Stimulated activated CD4-positive, alpha-beta T cell treated with anti-CD3 and anti-CD28 coated beads, Interleukin-12 subunit alpha, Interleukin-12 subunit beta, amount 100 ng/mL, for 24 hours (primary cell): Measurements from ENCODE around the gene CECR2.

Source experiments
- DNase-seq, 2 experiments: peaks; one replicate each; pipeline ENCODE4 v3.0.0-alpha.2; 2020; ENCODE audit warnings: low read depth in 2 of 2

Gene CECR2

DNA sequence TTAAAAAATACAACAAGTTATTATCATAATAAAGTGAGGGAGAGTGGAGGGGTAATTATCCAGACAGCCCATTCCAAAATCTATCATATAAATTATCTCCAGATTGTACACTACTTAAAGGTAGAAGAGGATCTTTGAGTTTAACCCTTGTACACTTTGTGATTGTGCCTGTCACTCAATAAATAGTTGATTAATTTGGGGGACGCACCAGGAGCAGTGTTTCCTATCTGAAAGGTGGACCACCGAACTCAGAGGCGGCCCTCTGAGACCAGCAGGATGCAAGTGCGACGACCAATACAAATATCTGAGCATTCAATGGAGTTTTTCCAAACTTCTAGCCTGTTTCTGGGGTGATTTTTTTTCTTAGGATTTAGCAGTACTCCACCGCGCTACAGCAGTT lies 1.1 kb upstream of the CECR2 start:
- DNase-seq, result no peak

DNA sequence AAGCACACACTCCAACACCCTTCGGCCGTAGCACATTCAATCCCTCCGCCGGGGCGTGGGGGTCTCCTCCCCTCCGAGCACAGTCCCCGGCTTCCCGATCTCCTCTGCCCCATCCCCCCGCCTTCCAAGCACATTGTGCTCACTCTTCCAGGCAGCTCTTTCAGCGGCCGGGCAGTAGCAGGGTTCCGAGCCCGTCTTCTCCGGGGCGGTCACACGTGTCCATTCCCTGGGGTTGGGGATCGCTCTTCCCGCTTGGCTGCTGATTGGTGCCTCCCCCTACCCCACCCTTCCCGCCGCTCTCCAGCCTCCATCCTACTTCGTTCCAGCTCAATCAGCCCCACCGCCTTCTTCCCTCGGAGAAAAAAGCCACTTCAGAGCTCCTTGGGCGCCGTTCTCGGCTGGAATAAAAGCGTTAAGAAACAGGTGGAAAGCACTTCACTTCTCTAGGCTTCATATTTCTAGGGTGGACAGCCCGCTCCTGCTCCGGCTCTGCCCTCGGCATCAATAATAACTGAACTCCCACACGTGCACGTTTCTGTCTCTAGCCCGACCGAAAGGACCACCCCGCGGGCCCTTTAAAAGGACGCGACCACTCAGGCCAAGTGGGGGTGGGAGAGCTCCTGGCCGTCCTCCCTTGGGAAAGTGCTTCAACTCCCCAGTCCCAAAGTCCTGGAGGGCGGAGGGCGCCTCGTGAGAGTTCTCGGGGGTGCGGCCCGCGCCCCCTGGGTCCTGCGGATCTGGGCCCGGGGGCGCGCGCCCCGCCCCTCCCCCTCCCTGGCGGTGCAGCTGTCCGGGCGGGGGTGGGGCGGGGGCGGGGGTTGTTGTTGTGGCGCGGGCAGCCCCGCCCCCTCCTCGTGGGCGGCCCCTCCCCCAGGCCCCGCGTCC lies 464 bp upstream of the CECR2 start:
- no peak for DNase-seq

DNA sequence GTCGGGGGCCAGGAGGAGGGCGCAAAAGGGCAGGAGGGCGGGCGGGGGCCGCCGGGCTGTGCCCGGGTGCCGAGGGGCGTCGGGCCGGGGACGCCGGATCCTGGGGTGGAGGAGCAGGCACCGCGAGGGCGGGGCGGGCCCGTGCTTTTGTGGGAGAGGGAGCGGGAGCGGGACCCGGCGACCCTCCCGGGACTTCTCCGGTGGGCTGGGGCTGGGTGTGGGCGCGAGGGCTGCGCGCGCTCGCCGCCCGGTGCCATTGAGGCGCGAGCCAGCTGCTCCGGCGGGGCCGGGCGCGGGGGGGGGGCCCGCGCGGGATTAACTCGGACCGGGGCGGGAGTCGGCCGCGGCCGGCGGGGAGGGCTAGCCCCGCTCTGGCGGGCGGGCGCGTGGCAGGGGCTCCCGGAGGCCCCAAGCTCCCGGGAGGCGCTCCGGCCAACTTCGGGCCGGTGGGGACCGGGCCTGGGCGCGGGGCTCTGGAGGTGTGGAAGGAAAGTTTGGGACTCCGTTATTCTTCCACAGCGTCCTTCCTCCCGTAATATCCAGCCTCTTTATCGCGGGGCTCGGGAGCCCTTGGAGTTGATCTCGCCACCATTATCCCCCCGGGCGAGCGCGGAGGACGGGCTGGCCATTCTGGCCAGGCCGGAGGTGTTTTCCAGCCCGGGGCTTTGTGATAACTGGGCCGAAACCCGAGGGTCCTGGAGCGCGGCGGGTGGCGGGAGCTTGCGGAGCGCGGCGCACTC lies 936 bp downstream of the CECR2 start:
- DNase-seq, result no peak

DNA sequence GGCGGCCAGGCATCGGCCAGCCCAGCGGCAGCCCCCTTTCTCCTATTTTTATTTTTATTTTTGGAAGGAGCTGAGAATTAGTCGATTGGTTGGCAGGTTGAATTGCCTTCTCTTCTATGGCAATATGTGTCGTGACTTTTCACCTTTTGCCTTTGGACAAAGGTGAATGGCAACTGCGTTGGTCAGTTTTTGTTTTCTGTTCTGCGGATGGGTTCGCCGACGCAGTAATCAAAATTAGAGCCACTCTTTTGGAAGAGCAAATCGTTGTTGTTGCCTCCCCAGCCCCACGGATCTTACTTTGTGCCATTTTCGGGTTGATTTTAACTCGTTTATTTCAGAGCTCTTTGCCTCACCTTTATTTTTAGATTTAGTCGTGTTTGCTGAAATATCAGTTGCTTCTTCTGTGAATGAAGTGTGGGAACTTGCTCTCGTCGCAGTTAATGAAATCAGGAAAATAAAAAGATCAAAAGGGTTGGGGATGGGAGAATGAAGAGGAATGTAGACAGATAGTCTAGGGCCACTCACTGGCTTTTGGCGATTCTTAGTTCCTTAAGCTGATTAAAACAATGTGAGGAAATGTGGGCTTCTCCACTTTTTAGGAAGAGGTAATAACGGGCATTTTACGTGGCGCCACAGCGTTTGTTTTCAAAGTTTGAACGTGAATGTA lies 1.6 kb downstream of the CECR2 start:
- DNase-seq, result no peak

DNA sequence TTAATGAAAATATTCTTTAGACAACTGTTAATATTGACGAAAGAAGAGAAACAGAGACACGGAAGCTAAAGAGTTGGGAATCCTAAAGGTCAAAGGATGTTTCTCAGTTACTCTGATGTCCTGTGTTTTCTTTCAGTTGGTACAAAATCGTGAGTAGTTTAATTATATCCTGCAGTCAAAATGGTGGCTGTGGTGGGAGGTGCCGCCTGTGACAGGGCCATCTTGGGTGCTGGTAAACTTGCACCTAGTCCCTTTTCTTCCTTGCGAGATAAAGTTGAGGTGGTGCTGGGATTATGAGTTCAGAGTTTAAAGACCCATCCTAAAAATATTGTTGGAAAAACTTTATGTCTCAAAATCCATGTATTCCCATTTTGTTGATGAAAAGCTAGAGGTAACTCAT lies 2.2 kb downstream of the CECR2 start:
- DNase-seq, result no peak

DNA sequence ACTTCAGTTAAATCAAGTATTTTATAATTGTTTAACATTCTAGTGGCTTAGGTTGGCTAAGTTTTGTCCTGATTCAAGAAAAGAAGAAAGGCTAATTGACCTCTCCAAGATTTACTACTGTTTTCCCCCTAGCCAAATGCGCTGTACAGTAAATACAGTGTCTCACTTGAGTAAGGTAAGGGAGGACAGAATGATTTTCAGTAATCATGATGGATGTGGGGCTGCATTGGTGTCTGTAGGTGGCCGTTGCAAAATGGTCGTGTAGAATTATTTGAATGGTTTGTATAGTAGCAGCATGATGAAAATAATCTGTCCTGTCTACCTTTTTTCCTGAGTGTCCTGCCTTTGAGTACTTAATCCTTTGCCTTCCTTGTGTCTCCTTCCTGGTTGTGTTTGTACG lies 4.6 kb downstream of the CECR2 start:
- DNase-seq, result no peak

DNA sequence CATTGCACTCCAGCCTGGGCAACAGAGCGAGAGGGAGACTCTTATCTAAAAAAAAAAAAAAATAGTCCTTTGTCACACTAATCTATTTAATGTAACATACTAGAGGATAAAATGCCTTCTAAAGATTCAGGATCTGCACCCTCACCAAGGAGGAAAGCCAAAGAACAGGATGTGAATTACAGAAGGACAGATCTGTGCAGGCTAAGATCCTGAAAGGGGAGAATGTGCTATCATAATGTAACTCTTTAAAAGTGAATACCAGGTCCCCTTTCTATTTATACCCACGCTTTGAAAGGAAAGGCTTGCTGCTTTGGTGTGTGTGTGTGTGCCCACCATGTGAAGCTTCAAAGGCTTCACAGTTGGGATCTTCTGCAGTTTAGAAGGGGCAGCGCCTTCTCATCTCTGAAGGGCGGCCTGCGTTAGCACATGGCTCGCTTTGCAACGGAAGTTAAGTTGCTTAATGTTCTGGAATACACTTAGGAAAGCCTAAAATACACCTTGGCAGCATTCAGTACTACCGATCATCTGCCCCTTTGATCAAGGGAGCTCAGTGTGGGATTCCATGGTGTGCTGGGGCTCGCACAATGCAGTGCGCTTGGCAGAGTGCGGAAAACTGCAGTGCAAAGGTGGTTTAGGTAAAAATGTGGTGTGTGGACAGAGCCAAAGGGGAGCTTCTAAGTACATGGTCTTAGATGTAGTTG lies 6.8 kb downstream of the CECR2 start:
- no peak for DNase-seq

DNA sequence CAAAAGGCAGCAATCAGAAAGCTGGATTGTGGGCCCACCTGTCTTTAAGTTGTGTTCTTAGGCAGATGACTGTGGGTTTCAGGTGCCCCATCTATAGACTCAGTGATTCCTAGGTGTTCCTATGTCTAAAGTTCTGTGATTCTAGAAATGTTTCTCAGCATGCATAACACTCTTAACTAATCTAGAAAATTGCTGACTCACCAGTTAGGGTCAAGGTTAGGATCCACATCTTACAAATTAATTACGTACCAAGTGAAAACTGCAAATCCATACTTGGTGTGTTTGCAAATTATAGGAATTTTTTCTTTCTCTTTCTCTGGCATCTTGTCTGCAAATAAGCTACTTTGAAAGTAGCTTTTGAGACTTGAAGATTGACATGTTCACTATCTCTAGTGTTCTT lies 7.7 kb downstream of the CECR2 start:
- no peak for DNase-seq

DNA sequence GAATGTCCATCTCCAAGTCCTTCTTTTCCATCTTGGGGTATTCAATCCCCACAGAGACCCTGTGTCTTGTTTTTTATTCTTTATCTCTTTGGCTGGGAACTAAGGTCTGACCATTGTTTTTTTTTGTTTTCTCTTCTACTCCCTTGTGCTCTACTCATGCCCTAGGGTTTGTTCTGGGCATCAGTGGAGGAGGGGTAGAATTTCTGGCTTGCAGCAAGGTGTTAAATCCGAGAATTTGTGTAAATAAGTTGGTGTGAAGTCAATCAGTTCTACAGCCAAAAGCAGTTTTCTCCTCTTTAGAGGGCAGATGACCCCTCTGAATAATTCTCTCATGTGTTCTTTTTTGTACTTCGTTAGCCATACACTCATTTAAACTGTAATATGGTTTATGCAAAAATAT lies 10.7 kb downstream of the CECR2 start:
- DNase-seq, result no peak

DNA sequence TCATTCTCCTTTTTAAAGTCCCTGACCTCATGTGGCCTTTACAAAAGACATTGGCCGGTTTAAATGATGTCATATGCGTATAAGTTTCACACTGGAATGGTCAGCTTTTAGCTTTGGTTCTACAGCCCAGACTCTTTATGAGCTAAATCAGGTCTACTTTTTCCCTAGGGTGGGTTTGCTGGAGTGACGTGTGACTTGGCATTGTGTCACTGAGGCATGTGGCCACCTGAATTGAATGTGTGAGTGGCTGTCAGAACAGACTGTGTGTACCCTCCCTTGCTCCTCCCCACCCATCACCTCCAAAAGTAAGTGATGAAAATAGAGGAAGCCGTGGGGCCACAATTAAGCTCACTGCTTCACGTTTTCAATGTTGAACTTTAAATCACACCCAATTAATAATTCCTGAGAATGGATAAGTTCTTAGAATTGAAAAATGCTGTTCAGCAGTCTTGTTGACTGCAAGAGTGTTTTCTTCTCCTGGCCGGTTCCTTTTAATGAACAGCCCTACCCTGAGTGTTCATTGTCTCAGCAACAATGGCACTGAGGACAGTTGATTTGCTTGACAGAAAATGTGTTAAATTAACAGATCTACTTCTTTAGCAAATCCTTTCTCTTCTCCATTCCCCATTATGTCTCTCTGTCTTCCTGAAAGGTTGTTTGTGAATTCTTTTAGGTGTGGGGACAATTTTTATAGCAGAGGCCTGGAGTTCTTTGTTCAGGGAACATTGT lies 11.3 kb downstream of the CECR2 start:
- no peak for DNase-seq

DNA sequence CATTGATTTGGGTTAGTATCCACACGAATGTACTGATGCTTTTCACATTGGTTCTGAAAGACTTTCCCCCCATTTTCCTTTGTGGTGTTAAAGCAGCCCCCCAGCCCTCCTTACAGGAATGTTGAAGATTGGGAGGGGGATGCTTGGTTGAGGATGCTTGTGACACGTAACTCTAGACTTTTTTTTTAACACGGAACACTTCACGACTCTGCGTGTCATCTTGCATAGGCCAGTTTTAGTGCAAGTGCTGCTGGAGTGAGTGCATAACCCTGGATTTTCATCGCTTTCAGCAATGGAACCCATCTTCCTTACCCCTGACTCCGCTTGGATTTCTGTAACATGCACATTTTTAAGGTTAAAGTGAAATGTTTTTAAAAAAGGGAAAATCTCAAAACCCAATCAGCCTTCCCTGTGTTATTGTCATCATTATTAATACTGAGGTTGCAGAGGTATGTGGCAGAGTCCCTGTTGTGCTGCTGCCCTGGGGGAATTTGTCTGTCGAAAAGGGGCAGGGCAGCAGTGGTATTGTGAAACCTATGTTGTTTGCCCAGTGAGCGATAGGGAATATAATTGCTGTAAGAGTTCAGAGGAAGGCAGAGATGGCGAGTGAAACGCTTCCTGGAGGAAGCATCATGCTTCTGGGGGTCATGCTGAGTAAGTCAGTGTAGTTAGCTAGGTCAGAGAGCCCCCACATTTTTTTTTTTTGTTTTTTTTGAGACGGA lies 12.1 kb downstream of the CECR2 start:
- no peak for DNase-seq

DNA sequence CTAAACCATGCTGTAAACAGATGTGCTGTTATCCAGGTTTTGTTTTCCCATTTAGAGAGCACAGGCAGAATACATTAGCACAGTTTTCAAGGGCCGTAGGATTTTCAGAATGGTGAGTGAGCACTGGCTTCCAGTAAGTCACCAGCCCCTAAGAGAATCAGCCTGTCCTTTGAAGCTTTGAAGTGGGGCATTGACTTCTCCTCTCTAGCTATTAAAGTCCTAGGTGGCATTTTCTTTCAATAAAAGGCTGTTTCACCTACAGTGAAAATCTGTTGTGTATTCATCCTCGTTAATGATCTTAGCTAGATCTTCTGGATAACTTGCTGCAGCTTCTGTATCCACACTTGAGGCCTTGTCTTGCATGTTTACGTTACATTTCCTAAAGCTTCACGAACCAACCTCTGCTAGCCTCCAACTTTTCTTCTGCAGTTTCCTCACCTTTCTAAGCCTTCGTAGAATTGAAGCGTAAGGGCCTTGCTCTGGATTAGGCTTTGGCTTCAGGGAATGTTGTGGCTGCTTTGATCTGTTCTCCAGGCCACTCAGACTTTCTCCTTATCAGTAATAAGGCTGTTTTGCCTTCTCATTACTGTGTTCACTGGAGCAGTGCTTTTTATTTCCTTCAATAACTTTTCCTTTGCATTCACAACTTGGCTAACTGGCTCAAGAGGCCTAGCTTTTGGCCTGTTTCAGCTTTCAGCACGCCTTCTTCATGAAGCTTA lies 15.5 kb downstream of the CECR2 start:
- DNase-seq, result no peak

DNA sequence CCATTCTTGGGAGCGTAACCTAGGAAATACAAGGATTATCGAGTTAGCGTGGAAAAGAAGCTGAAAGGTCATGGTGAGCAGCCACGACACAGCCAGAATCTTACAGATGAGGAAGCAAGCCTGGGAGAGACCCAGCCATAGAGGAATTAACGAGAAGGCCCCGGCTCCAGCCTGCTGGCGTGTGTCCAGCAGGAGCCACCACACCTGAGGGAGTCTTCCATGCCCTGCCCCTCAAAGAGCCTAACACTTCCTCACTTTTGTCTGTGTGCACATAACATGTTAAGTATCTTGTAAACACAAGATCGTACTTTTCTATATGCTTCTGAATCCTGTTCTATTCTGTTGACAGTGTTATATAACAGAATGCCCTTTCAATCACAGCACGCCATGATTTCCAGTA lies 18.1 kb downstream of the CECR2 start:
- DNase-seq, result no peak

DNA sequence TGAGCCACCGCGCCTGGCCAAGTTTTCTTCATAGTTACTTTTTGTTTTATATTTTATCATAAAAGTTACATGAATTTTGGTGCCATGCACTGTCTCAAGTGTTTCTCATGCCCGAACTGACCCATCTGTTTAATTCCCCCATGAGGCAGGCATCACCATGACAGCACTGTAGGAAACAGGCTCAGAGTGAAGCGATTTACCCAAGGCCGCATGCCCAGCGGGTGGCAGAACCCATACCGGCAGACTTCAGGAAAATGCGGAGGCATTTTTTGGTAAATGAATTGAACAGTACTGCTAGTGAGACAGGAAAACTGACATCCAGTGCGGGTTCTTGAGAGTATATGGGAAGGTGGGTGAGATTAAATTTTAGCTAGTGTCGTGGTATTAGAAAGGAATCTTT lies 19.0 kb downstream of the CECR2 start:
- no peak for DNase-seq

DNA sequence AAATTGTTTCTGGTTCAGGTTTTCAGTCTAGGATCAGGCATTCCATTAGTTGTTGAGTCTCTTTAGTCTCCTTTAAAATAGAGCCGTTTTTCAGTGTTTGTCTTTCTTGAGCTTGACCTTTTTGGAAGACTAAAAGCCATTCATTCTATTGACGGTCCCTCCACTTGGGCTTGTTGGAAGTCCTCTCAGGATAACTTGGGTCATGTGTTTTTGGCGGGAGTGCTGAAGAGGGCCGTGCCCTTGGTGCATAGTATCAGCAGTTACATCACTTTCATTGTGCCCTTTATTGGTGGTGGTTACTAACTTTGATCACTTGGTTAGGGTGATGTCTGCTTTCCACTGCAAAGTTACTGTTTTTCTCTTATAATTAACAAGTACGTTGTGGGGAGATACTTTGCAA lies 20.8 kb downstream of the CECR2 start:
- DNase-seq, result no peak

DNA sequence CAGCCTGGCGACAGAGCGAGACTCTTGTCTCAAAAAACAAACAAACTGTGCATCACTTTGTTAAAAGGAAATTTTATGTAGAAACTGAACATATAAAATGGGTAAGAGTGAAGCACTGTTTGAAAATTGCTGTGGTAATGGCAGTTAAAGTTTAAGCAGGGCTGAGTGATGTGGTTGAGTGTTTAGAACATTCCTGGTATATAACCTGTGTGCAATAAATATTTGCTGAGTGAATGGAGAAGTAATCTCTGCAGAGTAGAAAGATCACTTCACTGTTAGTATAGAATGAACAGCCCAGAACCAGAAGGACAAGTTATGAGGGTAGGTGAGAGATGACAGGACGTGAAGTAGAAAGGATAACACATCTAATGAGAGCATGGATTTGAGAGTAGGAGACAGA lies 27.3 kb downstream of the CECR2 start:
- DNase-seq, result no peak

DNA sequence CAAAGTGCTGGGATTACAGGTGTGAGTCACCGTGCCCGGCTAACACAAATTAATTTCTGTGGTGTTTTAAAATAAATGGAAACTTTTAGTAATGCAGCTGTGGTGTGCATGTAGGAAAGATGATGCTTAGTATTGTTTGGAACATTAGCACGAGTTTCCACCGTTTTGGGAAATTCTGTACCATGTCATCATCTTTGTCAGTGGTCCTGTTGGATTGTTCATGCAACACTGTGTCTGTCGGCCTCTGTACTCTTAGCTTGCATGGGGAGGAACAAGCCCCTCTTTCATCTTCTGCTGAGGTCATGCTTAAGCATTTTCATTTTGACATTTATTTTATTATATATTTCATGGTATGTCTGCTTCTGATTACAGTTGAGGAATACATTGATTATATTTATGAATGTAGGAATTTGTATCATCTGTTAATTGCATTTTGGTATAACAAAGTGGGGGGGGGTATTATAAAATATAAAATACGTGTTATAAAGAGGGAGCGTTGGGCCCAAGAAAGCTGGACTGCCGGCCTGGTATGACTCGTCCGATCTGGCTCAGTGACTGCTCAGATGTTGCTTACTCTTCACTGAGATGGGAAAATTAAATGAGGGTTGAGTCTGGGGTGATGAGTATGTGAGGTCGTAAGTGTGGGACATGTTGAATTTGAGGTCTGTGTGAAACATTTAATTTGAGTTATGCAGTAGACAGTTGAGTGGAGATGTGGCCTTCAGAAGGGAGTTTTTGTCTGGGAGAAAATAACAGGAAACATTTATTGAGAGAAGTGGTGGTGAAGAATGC lies 28.7 kb downstream of the CECR2 start:
- DNase-seq, result no peak

DNA sequence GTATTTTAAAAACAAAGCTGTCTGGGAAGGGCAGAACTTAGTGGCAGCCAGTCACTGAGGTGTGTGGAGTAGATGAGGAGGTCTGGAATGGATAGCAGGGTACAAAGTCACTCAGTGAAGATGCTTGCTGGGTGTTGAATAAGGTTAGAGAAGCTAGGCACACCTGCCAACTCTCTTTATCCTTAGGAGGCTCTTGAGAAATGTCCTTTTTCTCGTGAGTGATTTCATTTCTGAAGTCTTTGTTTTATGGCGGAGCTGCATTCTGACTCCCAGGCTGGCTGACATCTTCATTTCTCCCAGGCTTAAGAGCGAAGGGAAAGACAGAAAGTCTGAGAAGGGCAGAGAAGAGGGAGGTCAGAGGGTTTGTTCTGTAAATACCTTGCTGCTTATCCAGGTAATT lies 31.0 kb downstream of the CECR2 start:
- DNase-seq, result no peak

DNA sequence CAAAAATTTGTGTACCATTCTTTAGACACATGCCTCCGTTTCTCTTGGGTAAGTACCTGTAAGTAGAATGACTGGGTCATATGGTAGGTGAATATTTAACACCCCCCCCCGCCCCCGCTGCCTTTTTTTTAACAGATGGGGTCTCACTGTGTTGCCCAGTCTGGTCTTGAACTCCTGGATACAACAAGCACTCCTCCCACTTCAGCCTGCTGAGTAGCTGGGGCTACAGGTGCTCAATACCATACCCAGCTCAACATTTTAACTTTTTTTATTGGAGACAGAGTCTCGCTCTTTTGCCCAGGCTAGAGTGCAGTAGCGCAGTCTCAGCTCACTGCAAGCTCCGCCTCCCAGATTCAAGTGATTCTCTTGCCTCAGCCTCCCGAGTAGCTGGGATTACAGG lies 32.5 kb downstream of the CECR2 start:
- no peak for DNase-seq
